ENCODE results near the gene CTNNBL1.
A peak's percentile ranks its signal among the peaks of the same experiment; 100 is the strongest.
"Not testable (repeated sequence)": the region's sequence is repeated elsewhere in the genome, so short reads cannot be mapped to it uniquely, and the experiment has no call there.

The CTNNBL1 gene

GRCh38 chr20:37693635-37694626 lies at the start of gene CTNNBL1:
TSS of gene CTNNBL1 (plus strand) at chr20:37694030. CDS start at chr20:37694123, 93 bp downstream.
- DNase-seq (ENCODE audit: low read depth, low spot score): peak; percentile 83

GRCh38 chr20:37644605-37645004 lies 49.2 kb upstream of the CTNNBL1 start:
- DNase-seq (ENCODE audit: low read depth, low spot score): no peak

GRCh38 chr20:37647946-37648345 lies 45.9 kb upstream of the CTNNBL1 start:
- no peak for DNase-seq (ENCODE audit: low read depth, low spot score)

- DNase-seq (ENCODE audit: low read depth, low spot score): no peak
Observed at GRCh38 chr20:37649017-37649416, 44.8 kb upstream of the CTNNBL1 start.

- DNase-seq (ENCODE audit: low read depth, low spot score): no peak
Observed at GRCh38 chr20:37649676-37650370, 44.0 kb upstream of the CTNNBL1 start.

- no peak for DNase-seq (ENCODE audit: low read depth, low spot score)
Observed at GRCh38 chr20:37650661-37651060, 43.2 kb upstream of the CTNNBL1 start.

- no peak for DNase-seq (ENCODE audit: low read depth, low spot score)
Observed at GRCh38 chr20:37651932-37652331, 41.9 kb upstream of the CTNNBL1 start.

- no peak for DNase-seq (ENCODE audit: low read depth, low spot score)
Observed at GRCh38 chr20:37656945-37657344, 36.9 kb upstream of the CTNNBL1 start.

- DNase-seq (ENCODE audit: low read depth, low spot score): no peak
Observed at GRCh38 chr20:37657924-37658804, 35.7 kb upstream of the CTNNBL1 start.

- DNase-seq (ENCODE audit: low read depth, low spot score): no peak
Observed at GRCh38 chr20:37661519-37661918, 32.3 kb upstream of the CTNNBL1 start.

GRCh38 chr20:37662308-37662707 lies 31.5 kb upstream of the CTNNBL1 start:
- no peak for DNase-seq (ENCODE audit: low read depth, low spot score)

GRCh38 chr20:37664595-37664994 lies 29.2 kb upstream of the CTNNBL1 start:
- not testable (repeated sequence) for DNase-seq (ENCODE audit: low read depth, low spot score)

GRCh38 chr20:37668166-37668565 lies 25.7 kb upstream of the CTNNBL1 start:
- no peak for DNase-seq (ENCODE audit: low read depth, low spot score)

- DNase-seq (ENCODE audit: low read depth, low spot score): no peak
Observed at GRCh38 chr20:37669062-37669772, 24.6 kb upstream of the CTNNBL1 start.

GRCh38 chr20:37669773-37670236 lies 24.0 kb upstream of the CTNNBL1 start:
- DNase-seq (ENCODE audit: low read depth, low spot score): no peak

- DNase-seq (ENCODE audit: low read depth, low spot score): no peak
Observed at GRCh38 chr20:37670351-37670791, 23.5 kb upstream of the CTNNBL1 start.

- no peak for DNase-seq (ENCODE audit: low read depth, low spot score)
Observed at GRCh38 chr20:37672143-37672542, 21.7 kb upstream of the CTNNBL1 start.

- no peak for DNase-seq (ENCODE audit: low read depth, low spot score)
Observed at GRCh38 chr20:37673444-37673843, 20.4 kb upstream of the CTNNBL1 start.

GRCh38 chr20:37676440-37676839 lies 17.4 kb upstream of the CTNNBL1 start:
- DNase-seq (ENCODE audit: low read depth, low spot score): no peak

- DNase-seq (ENCODE audit: low read depth, low spot score): no peak
Observed at GRCh38 chr20:37677969-37678861, 15.6 kb upstream of the CTNNBL1 start.
